ENCODE results near the gene LDLRAD4.

The LDLRAD4 gene

DNA sequence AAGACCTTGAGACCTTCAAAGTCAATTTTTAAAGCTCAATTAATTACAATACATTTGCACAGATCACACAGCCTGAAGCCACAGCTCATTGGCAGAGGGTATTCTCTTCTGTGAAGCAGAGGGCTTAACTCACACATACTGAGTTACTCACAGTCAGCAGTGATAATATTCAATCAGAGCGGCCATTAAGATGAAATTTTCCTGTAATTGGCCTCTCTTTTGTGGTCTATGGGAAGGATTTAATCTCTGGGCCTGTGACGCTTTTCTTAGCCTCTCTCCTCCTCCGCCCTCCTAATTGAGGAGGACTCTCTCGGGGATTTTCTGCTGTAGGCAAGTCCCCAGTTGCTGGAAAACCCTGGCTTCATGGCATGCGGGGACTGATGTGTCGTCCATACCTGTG lies 12.3 kb upstream of the LDLRAD4 start:
- no peak for DNase-seq

GRCh38 chr18:13207294-13207693 lies 11.3 kb upstream of the LDLRAD4 start:
- no peak for DNase-seq

- no peak for DNase-seq
These were observed 7.0 kb upstream of the LDLRAD4 start for GRCh38 chr18:13211534-13211933.

GRCh38 chr18:13213036-13213795 lies 5.3 kb upstream of the LDLRAD4 start:
- no peak for DNase-seq

DNA sequence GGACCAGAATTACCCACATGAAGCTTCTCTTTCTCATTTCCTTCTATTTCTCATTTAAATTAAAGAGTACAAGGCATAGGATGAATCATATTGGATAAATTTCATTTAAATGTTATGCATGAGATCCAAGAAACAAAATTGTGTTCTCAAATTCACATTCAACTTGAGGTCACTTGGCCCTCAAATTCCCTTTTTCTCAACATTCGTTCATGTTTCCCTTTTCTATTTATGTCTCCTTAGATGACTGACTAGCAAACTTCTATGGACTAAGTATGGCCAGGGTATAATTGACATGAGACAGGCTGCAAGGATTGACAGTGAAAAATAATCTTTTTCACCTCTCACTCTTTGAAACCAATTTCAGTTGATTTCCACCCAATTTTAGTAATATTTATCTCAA lies 4.0 kb upstream of the LDLRAD4 start:
- DNase-seq = no peak

DNA sequence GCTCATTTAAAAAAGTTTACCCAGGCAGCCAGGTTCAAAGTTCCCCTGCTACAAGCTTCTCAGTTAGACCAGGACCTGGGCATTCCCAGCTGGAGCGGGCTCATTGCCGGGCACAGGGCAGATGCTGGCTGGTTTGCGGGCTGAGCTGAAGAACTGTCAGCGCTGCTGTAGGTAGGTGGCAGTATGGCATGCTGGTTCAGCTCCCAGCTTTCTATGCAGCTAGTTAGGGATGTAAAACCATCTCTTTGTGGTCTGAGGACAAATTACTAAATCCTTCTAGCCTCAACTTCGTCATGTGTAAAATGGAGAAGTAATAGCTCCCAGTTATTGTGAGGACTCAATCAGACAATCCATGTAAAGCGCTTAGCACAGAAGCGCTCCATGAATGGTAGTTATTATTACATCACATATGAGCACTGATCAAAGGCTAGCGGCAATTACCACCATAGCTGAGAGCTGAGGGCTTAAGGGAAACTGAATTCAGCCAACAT lies 2.4 kb upstream of the LDLRAD4 start:
- peak; percentile 35 for DNase-seq

GRCh38 chr18:13216711-13217465 lies 1.7 kb upstream of the LDLRAD4 start:
- DNase-seq = no peak

DNA sequence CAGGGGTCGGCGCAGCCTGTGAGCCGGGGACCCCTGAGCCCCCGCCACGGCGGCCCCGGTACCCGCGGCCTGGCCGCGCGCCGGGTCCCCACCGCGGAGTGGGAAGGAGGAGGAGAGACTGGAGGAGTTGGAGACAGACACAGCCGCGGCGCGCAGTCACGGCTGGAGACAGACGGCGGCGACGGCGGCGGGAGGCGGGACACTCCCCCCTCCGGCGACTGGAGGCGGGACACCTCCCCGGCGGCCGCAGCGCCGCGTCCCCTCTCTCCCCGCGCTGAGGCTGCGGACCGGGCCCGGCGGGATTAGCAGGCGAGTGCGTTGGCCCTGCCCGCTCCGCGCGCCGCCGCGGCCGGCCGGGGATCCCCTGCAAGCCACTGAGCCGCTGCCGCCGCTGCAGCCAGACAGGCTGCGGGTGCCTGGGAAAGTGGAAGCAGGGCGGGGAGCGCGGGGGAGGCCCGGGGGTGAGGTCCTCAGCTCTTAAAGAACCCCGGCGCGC lies 1.0 kb upstream of the LDLRAD4 start:
- DNase-seq = no peak

GRCh38 chr18:13217971-13218367 lies 591 bp upstream of the LDLRAD4 start:
- DNase-seq = no peak

GRCh38 chr18:13218997-13219396 lies 437 bp downstream of the LDLRAD4 start:
- DNase-seq = no peak

DNA sequence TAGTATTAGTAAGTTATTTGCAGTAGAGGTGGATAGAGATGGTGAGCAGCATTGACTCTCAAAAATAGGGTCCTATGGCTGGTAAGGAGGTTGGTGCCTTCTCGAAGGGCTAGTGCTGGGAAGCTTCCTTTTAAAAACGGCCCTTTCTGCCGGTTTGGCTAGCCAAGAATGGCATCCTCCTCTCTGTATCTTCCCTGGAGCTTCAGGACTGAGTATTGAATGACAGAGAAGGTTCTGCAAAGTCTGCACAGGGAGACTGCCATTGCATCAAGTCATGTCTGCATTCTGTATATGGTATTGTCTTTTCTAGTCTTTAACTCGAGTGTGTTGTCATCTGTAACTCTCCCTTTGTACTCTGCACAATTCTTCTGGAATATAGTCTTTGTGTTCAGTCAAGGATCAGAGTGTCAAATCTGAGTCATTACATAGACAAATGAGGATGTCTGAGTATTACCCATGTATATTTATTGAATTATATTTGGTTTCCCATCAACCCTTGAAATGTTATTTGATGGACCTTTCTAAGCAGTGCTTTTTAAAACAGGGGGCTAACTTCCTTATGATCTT lies 1.1 kb downstream of the LDLRAD4 start:
- no peak for DNase-seq

DNA sequence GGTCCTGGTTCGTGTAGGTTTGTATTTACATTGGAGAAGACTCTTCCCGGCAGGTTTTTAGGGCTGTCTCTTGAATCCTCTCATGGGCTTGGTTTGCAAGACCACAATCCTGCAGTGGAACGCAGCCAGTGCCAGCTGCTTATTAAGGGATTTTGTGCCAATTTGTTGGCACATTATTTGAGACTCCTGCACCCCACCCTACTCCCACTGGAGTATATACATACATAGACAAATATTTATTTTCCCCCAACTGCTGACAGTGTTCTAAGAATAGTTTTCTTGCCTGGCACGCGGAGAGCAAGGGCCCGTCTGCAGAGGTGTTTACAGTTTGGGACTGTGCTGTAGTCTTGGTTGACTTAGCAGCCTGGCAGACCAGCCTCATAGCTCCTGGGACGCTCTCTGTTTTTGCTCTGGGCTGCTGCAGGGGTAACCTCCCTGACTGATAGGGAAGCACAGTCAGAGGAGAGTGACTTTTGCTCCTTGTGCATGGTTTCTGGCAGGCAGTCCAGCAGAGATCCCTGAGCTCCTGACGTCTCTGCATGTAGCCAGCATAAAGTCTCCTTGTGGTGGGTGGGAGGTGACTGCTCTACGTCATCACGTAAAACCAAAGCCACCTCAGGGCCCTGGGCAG lies 1.9 kb downstream of the LDLRAD4 start:
- DNase-seq = no peak

DNA sequence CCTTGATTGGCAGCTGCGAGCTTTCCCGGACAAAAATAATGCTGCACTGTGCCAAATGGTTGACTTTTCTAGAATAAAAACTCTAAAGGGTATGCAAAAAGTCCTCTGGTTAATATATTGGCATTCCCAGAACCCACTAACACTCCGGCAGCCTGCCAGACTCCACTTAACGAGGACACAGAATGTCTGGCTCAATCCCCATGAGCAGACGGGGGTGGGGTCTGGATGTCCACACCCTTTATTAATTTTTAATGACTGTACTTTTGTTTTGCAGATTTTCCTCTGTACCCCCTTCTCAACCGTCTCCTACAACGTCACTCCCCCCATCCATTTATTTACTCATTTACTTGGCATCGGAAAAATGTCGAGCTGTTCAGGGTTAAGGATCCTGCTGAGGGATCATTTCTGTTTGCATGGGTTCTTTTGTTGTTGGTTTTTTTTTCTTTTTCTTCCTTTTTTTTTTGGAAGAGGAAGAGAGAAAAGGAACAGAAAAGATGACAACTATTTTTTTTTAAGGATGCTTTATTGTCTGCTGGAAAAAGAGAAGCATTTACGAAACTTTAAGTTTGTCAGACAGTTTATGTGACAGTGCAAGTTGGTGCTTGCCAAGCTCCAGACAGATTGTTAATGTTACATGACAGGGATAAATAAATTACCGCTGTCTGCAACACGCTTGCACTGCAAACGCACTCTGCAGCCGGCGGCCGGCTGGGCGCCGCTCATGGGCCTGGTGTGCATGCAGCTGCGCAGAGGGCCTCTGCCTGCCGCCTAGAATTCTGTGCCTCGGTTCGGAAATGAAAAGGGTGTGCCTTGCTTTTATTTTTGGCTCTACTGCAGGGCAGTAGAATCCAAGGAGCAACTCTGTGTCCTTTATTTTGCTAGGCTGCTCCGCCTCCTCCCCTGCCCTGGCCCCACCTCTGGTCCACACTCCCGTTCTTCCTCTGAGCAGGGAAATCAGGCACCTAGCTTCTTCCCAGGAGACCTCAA lies 3.6 kb downstream of the LDLRAD4 start:
- no peak for DNase-seq

GRCh38 chr18:13222856-13223281 lies 4.3 kb downstream of the LDLRAD4 start:
- peak; percentile 26 for DNase-seq

DNA sequence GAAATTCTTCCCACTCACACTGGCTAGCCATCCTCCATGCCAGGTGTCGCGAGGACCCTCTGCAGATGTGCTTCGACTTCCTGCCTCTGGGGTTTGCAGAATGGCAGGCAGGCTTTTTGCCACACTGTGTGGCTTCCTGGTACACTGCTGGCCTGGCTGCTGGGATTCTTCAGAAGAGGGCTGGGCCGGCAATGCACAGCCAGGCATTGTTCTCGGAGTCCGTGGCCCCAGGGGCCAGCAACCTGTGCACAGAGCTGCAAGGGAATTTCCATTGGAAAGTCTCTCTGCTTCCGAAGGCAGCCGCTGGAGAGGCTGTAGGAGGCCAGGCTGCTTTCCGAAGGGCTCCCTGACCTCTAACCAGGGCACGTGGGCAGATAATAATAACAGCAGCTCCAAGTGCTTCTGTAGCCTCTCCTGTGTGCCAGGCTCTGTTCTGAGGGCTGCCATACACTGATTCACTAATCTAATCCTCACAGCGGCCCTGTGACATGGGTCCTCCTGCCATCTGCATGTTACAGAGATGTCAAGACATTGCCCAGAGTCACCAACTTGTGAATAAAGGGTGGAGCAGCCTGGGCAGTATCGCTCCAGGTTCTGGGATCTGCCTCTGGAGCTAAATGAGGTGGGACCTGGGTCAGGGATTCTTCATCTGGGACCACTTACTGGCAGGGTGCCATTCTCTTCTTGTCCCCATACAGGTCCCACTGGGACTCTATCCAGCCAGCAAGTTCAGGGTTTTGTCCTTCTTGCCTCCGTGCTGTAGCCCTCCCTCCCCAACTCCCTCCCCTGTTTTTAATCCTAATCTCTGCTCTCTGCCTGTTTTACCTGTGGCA lies 5.0 kb downstream of the LDLRAD4 start:
- no peak for DNase-seq

DNA sequence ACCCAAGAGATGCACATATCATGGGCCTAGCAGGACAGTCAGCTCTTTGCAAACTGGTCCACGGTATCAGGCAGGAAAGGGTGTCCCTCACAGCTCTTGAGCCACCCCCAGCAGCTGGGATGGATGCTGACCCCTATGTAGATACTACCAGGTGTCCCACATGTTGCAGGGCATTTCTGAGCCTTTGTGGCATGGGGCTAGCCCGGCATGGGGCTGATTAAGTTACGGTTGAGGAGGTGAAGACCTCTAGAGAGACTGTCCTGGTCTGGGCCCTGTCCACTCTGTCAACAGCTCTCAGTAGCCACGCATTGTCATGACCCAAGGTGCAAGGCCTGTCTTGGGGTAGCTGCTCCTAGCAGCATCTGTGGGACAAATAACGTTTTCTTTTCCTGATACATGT lies 6.7 kb downstream of the LDLRAD4 start:
- no peak for DNase-seq

- DNase-seq = no peak
These were observed 8.1 kb downstream of the LDLRAD4 start for GRCh38 chr18:13226533-13227144.

GRCh38 chr18:13227910-13228309 lies 9.3 kb downstream of the LDLRAD4 start:
- no peak for DNase-seq

GRCh38 chr18:13229001-13229671 lies 10.6 kb downstream of the LDLRAD4 start:
- DNase-seq = no peak

- DNase-seq = no peak
These were observed 12.6 kb downstream of the LDLRAD4 start for GRCh38 chr18:13231151-13231550.
